Ramos (cell line): ENCODE data around the gene COBL.

ENCODE experiments used
- in situ Hi-C: fragments of 300-500 bp; cut with MboI; formaldehyde crosslinking; loops from one replicate; pipeline ENCODE4 v1.14.3; 2022; ENCODE audit warnings: low sequenced_read_pairs; ENCODE audit not compliant: unreplicated experiment

The COBL gene

GRCh38 chr7:51069411-51070083 lies 247.1 kb downstream of the COBL start:
- in situ Hi-C loops, result no loop called here

GRCh38 chr7:51068401-51068800 lies 248.2 kb downstream of the COBL start:
- in situ Hi-C loops, result no loop called here

DNA sequence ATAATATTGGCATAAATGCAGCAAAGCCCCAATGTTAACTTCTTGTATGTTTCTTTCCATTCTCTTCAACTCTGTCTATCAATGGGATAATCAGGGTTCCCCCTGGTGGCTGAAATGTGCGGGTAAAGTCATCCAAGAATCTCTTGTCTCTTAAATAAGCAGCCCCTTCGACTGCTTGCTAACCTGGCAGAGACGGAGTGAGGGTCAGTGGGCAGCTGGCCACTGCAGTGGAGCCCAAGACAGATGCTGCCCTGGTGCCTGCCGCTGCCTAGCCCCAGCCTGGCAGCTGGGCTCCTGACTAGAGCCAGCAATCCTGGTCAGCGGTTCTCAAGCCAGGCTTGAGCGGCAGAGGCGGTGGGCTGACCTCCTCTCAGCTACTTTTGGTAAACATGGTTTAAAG lies 248.9 kb downstream of the COBL start:
- in situ Hi-C loops, result no loop called here

DNA sequence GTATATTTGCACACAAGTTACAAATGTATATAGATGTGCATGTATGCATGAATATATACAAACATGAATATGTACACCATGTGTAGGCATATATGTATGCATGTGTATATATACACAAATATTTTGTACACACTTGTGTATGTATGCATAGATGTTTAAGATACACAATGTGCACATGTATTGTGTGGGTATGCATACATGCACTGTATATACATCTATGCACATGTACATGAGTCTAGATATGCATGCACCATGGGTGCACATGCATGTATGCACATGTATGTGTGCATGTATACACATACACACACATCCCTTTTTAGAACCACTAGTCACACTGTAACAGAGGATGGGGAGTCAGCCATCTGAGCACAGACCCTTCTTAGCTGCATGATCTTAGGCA lies 249.4 kb downstream of the COBL start:
- in situ Hi-C loops, result no loop called here

DNA sequence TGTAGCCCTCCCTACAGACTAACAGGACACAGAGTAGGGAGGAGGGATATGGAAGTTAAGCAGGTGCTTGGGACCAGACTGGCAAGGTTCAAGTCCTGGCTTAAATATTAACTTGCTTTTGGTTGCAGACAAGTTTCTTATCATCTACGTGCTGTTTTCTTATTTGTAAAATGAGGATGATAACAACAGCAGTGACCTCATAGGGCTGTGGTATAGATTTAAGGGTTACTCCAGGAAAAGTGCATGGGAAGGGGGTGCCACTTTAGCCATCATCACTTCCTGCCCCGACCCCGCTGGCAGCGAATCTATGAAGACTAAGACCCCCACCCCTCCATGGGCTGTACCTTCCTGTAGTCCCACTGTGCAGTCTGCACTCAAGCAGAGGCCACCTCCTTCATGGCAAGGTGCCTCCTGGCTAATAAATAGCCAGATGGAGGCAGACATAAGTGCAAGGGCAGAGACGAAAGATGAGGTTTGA lies 250.2 kb downstream of the COBL start:
- in situ Hi-C loops, result no loop called here

DNA sequence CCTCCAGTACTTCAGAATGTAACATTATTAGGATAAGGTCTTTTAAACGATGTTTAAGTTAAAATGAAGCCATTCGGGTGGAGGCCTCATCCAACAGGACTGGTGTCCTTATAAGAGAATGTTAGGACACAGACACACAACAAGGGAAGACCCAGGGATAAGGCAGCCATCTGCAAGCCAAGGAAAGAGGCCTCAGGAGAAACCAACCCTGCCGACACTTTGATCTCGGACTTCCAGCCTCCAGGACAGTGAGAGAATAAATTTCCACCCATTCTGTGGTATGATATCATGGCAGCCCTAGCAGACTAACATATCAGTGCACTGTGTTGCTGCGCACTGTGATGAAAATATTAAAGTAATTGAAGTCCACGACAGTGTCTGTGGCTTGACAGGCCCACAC lies 250.8 kb downstream of the COBL start:
- in situ Hi-C loops, result no loop called here

- in situ Hi-C loops, result no loop called here
Measured at GRCh38 chr7:51064688-51065087, 251.9 kb downstream of the COBL start.

- in situ Hi-C loops, result no loop called here
Measured at GRCh38 chr7:51062222-51062987, 254.2 kb downstream of the COBL start.

DNA sequence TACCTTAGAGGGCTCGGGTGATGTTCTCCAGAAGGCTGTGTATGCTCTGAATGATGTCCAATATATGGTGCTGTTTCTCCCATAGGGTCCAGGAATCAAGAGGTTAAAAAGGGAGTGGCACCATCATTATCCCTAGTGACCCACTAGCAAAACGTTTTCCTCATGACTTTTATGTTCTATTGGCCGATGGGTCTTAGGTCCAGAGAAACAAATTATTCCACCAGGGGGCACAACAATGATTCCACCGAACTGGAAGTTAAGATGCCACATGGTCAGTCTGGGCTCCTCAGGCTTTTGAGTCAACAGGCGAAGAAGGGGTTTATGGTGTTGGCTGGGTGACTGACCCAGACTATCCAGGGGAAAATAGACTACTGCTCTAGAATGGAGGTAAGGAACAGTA lies 256.1 kb downstream of the COBL start:
- in situ Hi-C loops, result no loop called here

- in situ Hi-C loops, result no loop called here
Measured at GRCh38 chr7:51059504-51060142, 257.0 kb downstream of the COBL start.

- in situ Hi-C loops, result no loop called here
Measured at GRCh38 chr7:51058764-51059163, 257.8 kb downstream of the COBL start.

GRCh38 chr7:51055039-51055840 lies 261.4 kb downstream of the COBL start:
- in situ Hi-C loops, result no loop called here

GRCh38 chr7:51054231-51054630 lies 262.4 kb downstream of the COBL start:
- in situ Hi-C loops, result no loop called here

- in situ Hi-C loops, result no loop called here
Measured at GRCh38 chr7:51053160-51053925, 263.3 kb downstream of the COBL start.

- in situ Hi-C loops, result no loop called here
Measured at GRCh38 chr7:51046482-51046881, 270.1 kb downstream of the COBL start.

- in situ Hi-C loops, result no loop called here
Measured at GRCh38 chr7:51046103-51046466, 270.5 kb downstream of the COBL start.

DNA sequence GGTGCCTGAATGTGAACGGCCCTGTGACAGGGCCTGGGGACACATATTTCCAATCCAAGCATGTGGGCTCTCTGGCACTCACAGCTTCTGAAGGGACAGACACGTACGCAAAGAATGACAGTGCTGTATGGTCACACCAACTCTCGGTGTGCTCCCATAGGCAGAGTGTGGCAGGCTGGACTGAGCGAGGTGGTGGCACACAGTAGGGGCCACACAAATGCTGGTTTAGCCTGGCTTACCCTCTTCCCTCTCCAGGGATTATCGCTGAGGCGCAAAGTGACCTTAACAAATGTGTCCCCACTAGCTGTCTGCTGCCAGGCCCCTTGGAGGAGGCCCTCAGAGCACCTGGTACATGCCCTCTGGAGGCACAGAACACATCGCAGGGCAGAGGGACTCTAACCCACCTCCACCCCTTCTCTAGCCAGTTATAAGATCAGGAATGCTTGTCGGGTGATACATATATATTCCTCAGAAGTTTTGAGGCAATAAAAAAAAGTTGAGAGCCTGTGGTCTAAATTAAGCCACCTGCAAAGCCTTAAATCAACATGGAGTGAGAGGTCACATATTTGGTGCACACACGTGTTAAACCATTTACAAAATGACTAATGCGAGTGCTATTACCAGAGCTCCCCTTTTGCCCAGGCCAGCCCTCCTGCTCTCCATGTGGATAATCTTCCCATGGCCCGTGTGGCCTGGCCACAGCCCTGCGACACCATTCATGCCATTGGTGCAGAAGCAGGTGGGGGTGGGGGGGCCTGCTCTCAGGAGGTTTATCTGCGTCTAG lies 271.1 kb downstream of the COBL start:
- in situ Hi-C loops, result no loop called here

DNA sequence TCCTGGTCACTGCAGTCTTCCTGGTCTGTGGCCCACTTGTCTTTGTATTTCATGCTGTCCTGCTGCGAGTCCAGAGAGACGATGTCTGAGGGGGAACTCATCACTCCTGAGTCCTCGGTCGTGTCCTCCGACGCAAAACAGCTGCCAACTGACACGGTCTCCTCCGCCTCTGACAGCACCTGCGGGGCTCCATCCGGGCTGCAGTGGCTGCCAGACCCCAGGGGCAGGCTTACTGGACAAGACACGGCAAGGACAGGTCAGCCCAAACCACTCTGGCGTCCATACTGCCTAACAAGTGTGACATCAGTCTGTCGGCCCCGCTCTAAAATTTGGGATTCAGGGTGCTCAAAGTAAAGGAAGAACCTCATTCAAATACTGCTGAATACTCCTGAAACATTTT lies 273.1 kb downstream of the COBL start:
- in situ Hi-C loops, result no loop called here

DNA sequence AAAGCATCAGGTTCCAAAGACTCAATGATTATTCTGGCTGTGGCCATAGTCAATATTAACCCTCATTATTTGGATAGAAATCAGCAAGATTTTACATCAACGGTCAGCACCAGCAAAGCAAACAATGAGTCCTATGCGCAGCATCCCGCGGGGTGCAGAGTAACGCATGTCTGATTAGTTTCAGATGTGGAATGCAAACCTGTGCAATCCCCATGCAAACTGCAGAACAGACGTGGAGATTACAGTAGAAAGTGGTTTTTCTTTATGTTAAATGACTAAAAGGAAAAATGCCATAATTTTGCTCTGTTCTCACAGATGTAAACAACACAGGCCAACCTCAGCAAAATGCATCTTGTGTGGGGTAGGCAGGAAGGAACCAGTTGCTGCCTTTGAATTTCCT lies 275.8 kb downstream of the COBL start:
- in situ Hi-C loops, result no loop called here
